Measurements from ENCODE around the gene MYO1D.

DNA sequence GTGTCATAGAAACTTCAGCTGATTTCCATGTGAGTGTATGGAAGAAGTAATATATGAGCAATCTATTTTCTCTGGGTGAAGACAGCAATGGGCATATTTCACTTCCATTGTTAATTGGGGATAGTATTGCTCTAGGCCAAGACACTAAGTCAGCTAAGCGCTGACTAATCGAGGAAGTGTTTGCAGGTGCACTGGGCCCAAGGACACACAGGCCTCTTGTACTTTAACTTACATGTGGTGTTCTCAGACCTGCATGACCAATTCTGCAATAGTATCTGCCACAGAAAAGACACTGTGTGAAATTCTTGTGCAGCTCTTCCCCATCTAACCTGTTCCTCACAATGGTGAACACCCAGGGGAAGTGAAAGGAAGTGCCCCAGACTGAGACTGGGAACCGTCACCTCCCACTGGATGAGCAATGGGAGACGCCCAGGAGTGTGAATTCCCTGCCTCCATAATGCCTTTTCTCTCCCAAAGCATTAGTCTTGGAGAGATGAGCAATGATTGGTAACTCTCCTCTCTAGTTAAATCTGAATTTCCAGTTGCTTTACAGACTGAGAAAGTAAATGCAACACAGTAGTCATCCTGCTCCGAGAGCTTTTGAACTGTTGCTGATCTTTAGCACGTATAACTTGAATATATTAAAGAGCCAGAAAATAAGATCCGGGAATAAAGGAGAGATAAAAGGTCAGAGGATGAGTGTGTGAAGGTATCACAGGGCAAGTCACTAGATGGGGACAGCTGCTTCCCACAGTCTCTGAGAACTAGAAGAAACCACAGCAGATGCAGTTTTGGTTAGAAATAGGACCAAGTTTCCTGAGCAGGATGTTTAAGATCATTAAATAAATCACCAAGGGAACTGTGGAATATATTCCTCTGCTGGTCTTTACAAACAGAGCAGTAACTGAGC lies 307.5 kb downstream of the MYO1D start:
- TF ChIP-seq, protein P1, sequence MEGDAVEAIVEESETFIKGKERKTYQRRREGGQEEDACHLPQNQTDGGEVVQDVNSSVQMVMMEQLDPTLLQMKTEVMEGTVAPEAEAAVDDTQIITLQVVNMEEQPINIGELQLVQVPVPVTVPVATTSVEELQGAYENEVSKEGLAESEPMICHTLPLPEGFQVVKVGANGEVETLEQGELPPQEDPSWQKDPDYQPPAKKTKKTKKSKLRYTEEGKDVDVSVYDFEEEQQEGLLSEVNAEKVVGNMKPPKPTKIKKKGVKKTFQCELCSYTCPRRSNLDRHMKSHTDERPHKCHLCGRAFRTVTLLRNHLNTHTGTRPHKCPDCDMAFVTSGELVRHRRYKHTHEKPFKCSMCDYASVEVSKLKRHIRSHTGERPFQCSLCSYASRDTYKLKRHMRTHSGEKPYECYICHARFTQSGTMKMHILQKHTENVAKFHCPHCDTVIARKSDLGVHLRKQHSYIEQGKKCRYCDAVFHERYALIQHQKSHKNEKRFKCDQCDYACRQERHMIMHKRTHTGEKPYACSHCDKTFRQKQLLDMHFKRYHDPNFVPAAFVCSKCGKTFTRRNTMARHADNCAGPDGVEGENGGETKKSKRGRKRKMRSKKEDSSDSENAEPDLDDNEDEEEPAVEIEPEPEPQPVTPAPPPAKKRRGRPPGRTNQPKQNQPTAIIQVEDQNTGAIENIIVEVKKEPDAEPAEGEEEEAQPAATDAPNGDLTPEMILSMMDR (IDR thresholded peaks at IDR 0.05 in 2 of 3, conservative IDR thresholded peaks at IDR 0.05 in 1 of 3; ENCODE audit: borderline replicate concordance in 1 of 3, insufficient read depth in 1 of 3, low read depth in 2 of 3, low read length in 2 of 3) = no peak
- no peak for TF ChIP-seq CEBPB (IDR thresholded peaks at IDR 0.05; ENCODE audit: low read depth)
- no peak for TF ChIP-seq ELF1 (IDR thresholded peaks at IDR 0.05; ENCODE audit: borderline replicate concordance, low read depth)
- TF ChIP-seq JUND (IDR thresholded peaks at IDR 0.05) = no peak
- TF ChIP-seq EZH2 (IDR thresholded peaks at IDR 0.05) = no peak

Measured in HCT116 (cell line).